Forelimb muscle (tissue), 1 donor: ENCODE data around the gene ACADS. TPM values are rescaled to one million over a fixed set of nuclear protein-coding genes. Genes with fewer than 3 reads are reported as not detected.
A peak's percentile ranks its signal among the peaks of the same experiment; 100 is the strongest.

Source experiments
- DNase-seq: peaks from one replicate; pipeline ENCODE4 v3.0.0-alpha.2; 2013; ENCODE audit warnings: low read depth
- polyA plus RNA-seq: library from polyadenylated mRNA; unstranded; fragments of 120-200 nt; gene quantifications from one replicate; pipeline ENCODE4 v1.2.1, GENCODE V29; 2013; ENCODE audit not compliant: insufficient read length

Gene ACADS
- polyA plus RNA-seq: 19.8 TPM

DNA sequence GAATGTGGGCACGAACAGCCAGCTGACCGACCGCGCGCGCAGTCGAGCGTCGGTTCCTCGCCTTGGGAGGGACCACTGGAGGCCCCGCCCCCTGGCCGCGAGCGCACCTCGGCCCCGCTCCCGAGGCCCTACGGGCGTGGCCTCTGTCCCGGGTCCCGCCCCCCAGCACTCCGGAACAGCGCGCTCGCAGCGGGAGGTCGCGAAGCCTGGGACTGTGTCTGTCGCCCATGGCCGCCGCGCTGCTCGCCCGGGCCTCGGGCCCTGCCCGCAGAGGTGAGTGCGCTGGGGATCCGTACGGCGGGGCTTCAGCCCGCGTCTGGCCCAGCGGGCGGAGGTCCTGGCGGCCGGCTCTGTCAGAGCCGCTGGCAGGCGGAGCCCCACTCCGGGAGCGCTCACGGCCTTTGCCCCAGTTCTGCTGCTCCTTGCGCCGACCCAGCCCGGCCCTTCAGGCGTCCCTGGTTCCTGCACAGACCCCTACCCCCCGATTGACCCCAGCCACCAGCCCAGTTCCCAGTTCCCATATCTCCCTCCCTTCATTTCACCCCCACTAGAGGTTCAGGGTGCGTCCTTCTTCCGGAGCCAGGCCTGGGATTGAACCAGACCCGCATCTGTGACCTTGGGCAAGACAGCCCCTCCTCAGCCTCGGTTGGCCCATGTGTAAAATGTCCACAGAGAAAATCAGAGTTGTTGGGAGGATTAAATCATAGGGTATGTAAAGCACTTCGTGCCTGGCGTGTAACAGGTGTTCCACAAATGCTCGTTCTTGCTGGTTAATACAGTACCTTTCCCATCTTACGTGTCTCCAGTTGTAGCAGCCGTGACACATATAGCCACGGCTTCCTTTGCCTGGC is at the start of gene ACADS:
Gene ACADS, plus strand, starts transcription at position 168 of the 851 bp plus-strand sequence. Its CDS starts 60 bp downstream, at position 228.
- peak; percentile 35 for DNase-seq

- no peak for DNase-seq
Observed at GRCh38 chr12:120677765-120678473, 47.7 kb upstream of the ACADS start.

DNA sequence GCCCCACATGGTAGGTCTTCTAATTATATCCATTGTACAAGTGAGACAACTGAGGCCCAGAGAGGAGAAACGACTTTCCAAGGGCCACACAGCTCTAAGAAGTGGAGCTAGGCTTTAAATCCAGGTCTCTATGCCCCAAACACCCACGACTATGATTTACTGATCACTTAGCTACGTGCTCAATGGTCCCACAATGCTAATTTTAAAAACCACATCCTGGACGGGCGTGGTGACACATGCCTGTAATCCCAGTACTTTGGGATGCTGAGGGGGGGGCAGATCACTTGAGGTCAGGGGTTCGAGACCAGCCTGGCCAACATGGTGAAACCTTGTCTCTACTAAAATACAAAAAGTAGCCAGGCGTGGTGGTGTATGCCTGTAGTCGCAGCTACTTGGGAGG is 47.1 kb upstream of the ACADS start:
- no peak for DNase-seq

GRCh38 chr12:120680165-120680738 is 45.4 kb upstream of the ACADS start:
- DNase-seq: no peak

DNA sequence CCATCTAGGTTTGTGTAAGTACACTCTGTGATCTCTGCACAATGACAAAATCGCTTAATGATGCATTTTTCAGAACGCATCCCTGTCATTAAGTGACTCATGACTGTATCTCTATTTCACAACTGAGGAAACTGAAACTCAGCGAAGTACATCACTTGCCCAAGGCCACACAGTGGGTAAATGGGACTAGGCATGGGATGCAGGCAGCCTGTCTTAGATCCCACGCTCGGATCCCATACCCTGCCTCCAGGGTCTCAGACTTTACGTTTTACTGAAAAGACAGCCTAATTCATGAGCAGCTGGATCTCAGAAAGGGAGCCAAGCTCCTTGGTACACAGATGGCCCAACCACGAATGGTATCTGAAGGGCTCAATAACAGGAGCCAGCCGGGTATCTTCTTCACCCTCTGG is 41.1 kb upstream of the ACADS start:
- DNase-seq: no peak

GRCh38 chr12:120685522-120685921 is 40.1 kb upstream of the ACADS start:
- no peak for DNase-seq

- DNase-seq: peak; percentile 83
Observed at GRCh38 chr12:120686151-120686689, 39.4 kb upstream of the ACADS start.

- DNase-seq: peak; percentile 88
Observed at GRCh38 chr12:120686690-120687577, 38.7 kb upstream of the ACADS start, which contains the start of gene MLEC. Gene MLEC, plus strand, starts transcription at chr12:120687149. Its CDS starts 148 bp downstream, at chr12:120687297.

DNA sequence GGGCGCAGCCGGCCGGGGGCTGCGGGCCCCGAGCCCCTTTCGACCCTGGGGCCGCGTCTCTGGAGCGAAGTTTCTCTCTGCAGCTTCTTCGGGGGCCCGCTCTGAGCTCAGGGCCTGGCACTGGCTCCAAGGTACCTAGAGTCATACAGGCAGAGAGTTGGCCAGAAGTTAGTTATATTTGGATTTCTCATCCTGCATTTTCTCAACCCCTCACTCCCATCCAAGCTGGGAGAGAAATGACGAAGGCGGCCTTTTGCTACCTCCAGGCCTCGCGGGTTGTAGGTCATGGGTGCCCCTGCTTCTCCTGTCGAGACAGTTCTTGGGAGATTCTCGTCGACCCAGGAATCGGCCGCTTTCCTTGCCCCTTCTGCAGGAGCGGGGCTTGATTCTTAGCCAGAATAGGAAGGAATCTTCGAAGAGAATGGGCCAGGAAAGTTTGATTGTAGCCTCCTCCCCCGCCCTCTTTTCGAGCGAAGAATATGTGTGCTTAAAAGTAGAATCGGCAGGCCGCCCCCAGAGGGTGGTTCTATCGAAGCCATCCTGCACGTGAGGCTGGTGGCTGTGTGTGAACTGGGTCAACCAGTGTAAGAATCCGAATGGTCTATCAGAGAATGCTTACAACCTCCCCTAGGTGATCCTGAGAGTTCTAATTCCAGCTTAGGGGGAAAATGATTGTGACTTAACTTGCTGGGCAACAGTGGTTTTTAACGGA is 37.9 kb upstream of the ACADS start:
- no peak for DNase-seq

DNA sequence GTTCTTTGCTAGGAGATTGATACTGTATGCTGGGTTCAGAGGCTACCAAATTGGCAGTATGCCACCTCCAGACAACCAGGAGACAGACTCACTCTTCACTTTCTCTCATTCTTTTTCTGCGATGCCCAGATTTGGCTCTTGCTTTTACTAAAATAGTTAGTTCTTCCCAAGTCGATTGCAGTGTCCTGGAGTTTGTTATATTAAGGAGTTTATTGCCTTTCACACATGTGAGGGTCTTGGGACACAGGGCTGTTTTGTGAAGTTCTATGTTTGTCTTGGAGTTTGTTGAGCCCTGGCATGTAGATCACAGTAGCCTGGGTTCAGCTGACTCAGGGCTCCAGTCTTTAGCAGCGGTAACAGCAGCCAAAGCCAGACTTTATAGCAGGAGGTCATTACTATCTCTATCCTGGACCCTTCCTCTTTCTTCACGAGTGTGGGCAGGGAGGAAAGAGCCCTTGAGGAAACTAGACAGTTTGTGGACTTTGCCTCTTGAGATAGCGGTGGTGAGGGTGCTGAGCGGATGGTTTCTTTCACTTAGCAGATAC is 37.0 kb upstream of the ACADS start:
- no peak for DNase-seq

DNA sequence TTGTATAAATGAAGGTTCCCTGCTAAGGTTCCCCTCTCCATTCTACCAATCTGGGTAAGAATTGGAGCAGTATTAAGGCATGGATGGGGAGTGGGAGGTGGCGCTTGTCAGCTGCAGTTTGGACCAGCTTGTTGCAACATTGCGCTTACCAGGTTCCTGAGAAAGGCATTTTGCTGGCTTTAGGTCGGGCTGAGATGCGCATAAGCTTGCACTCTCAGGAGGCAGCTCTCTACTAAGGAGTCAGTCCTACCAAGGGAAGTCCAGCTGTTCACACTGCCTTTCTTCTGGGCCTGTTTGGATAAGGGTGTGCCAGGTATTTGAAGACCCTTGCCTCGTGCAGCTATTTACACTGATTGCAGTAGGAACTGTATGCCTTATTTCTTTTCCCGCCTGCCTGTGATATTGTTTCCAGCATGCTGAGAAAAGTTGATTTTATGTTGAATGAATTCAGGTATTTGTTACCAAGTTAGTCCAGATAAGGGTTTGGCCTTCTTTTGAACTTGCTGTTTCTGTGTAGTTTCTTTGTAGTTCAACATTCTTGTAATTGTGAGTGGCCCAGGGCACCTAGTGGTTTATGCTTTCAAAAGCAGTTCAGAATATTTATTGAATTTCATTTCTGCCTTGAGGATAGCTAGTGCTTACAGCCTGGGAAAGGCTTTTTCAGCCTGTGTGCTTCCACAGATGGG is 36.1 kb upstream of the ACADS start:
- no peak for DNase-seq

DNA sequence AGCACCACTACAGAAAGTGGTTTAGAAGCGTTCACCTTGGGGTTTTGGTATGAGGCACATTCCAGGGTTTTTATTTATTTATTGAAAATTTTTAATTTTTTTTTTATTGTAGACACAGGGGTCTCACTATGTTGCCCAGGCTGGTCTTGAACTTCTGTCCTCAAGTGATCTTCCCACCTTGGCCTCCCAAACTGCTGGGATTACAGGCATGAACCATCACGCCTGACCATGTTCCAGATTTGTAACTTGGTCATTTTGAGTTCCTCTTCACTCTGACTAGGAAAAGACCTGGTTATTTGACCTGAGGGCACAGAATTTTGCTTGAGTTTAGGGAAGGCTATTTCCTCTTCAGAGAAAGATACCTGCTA is 35.6 kb upstream of the ACADS start:
- DNase-seq: no peak

GRCh38 chr12:120690978-120691377 is 34.6 kb upstream of the ACADS start:
- no peak for DNase-seq

- DNase-seq: no peak
Observed at GRCh38 chr12:120692524-120693033, 33.0 kb upstream of the ACADS start.

DNA sequence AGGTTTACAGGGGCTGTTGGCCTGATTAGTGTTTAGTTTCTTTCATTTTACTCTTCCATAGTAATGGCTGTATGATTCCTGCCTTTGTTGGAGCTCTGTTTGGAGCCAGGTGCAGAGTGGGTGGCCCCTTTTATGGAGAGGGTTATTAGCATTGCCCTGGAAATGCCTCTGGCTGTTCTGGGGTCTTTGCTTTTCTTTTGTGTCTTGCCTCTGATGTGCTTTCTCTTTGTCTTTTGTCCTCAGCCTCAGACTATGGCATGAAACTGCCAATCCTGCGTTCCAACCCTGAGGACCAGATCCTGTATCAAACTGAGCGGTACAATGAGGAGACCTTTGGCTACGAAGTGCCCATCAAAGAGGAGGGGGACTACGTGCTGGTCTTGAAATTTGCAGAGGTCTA is 31.8 kb upstream of the ACADS start:
- DNase-seq: no peak

DNA sequence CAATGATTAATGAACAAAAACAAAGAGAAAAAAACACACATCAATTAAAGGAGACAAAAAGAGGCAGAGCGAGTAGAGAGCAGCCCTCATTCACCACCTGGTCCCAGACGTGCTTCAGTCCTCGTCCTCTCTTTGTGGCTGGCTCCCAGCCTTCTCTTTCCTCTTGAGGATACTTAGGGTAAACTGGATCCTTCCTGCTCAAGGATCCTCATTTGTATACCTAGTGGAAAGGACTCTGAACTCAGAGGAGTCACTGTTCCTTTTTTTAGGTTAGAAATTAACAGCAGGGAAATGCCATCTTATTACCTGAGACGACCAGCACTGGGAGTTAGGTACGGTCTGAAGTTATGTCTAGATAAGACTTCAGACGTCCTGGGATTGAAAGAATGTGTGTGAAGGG is 29.0 kb upstream of the ACADS start:
- no peak for DNase-seq

GRCh38 chr12:120697344-120697743 is 28.3 kb upstream of the ACADS start:
- DNase-seq: no peak

DNA sequence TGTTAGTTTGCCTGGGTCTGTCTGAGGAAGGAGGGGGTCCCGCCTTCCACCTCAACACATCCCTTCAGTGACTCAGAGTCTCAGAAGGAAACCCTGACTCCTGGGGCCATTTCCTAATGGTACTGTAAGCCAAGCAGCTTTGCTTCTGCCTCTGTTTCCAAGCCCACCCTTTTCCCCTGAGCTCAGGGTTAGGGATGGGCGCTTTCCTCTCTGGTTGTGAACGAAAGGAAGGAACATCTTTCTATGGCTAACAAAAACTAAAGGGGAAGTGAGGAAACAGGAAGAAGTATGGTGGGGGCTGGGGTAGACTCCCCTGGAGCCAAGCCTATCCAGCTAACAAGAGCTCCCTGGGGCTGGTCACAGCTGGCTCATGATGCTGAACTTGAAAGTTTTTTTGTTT is 27.0 kb upstream of the ACADS start:
- no peak for DNase-seq

GRCh38 chr12:120699553-120699952 is 26.1 kb upstream of the ACADS start:
- no peak for DNase-seq

- DNase-seq: no peak
Observed at GRCh38 chr12:120700886-120701285, 24.7 kb upstream of the ACADS start.
